ENCODE measurements around the gene HTT-AS. TPM values are rescaled to one million over a fixed set of nuclear protein-coding genes. Genes with fewer than 3 reads are reported as not detected.
A peak's percentile ranks its signal among the peaks of the same experiment; 100 is the strongest.
"Not testable (repeated sequence)": the region's sequence is repeated elsewhere in the genome, so short reads cannot be mapped to it uniquely, and the experiment has no call there.

HTT-AS gene
- total and polyA plus RNA-seq, 4 donors = not detected

DNA sequence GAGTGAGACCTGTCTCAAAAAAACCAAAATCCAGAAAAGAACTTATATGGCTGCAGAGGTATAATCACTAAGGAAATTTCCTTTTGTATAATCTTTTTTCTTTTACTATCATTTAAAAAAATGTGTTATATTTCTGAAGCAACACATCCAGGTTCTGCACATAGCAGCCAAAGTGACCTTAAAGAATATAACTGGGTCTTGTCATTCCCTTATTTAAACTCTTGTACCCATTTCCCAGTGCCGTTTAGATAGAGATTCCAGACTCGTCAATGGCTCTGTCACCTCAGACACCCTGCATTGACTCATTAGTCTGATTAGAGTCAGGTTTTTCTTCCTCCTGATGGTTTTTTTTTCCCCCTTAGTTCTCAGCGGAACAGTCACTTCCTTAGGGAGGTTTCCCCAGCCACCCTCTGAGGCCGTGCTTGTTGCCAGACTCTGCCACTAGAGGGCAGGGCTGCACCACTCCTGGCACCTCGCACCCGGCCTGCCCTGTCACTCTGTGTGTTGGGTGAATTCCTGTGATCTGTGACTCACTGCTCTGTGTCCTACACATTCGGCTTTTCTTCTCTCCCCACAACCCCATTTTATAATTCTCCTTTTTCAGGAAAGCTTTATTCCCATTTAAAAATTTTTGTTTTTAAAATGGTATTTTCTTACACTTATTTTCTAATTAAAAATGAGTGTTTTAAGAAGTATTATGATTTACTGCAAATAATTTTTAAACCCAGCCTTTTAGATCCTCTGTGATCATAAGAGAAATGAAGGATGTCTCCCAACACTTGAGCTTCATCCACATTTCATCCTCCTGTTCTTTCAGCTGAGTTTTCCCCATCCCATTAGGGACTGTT is 32.2 kb upstream of the HTT-AS start:
- Histone ChIP-seq H3K9ac (ENCODE audit: insufficient read depth in 1 of 2, low read length in 2 of 2) (no peak overlapping the region), H3K4me1 (ENCODE audit: control insufficient read depth in 5 of 5, insufficient read depth in 5 of 5, low read length in 5 of 5) (peaks cover 0 to 12% (median 0%) of the 10 kb centered on the region in 5 donors), H3K4me3 (no peak overlapping the region), H3K9me3 (ENCODE audit: control insufficient read depth in 4 of 4, insufficient read depth in 3 of 4, low read length in 3 of 4) (no peaks in the 10 kb centered on the region), H3K27ac (ENCODE audit: low read depth in 1 of 2, low read length in 1 of 2) (peak overlapping the region in 1 of 2 donors; percentile 46), H3K27me3 (ENCODE audit: control insufficient read depth in 3 of 3, insufficient read depth in 3 of 3, low read length in 2 of 3) (no peaks in the 10 kb centered on the region), H3K36me3 (ENCODE audit: control insufficient read depth in 4 of 4, insufficient read depth in 4 of 4, low read length in 4 of 4) (peaks cover 10 to 37% (median 20%) of the 10 kb centered on the region in 4 donors)
- ATAC-seq (ENCODE audit: insufficient read depth, low FRiP score) (peak; percentile 99), DNase-seq (peak; percentile 80 to 83 (median 82))
- TF ChIP-seq, protein P1, sequence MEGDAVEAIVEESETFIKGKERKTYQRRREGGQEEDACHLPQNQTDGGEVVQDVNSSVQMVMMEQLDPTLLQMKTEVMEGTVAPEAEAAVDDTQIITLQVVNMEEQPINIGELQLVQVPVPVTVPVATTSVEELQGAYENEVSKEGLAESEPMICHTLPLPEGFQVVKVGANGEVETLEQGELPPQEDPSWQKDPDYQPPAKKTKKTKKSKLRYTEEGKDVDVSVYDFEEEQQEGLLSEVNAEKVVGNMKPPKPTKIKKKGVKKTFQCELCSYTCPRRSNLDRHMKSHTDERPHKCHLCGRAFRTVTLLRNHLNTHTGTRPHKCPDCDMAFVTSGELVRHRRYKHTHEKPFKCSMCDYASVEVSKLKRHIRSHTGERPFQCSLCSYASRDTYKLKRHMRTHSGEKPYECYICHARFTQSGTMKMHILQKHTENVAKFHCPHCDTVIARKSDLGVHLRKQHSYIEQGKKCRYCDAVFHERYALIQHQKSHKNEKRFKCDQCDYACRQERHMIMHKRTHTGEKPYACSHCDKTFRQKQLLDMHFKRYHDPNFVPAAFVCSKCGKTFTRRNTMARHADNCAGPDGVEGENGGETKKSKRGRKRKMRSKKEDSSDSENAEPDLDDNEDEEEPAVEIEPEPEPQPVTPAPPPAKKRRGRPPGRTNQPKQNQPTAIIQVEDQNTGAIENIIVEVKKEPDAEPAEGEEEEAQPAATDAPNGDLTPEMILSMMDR (IDR thresholded peaks at IDR 0.05; ENCODE audit: control extremely low read depth, extremely low read depth) = peak; percentile 95
- WGBS, 2 donors = 2% methylated on average over 7 of the region's 7 CpGs

DNA sequence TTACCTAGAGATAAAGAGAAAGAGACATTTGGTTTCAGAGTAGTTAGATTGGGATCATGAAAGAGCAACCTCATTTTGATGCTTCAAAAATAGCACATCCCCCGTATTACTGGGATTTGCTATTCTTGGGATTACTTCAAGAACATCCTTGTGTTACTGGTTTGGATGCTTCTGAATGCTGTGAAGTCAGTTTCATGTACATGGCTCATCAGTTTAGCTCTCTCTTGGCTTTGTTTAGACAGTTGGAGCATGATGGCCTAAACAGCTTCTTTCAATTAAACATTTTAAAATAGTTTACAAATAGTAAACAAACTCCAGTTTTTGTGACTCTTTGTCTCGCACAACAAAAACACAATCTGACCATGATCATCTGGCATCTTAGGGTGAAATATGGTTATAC is 24.0 kb upstream of the HTT-AS start:
- DNase-seq = no peak
- Histone ChIP-seq H3K9me3 (ENCODE audit: control insufficient read depth in 4 of 4, insufficient read depth in 3 of 4, low read length in 3 of 4) (no peaks in the 10 kb centered on the region), H3K4me3 (no peak overlapping the region), H3K4me1 (ENCODE audit: control insufficient read depth in 5 of 5, insufficient read depth in 5 of 5, low read length in 5 of 5) (peaks cover 0 to 3% (median 0%) of the 10 kb centered on the region in 5 donors), H3K27ac (ENCODE audit: low read depth in 1 of 2, low read length in 1 of 2) (no peak overlapping the region), H3K27me3 (ENCODE audit: control insufficient read depth in 3 of 3, insufficient read depth in 3 of 3, low read length in 2 of 3) (no peaks in the 10 kb centered on the region), H3K9ac (ENCODE audit: insufficient read depth in 1 of 2, low read length in 2 of 2) (no peak overlapping the region), H3K36me3 (ENCODE audit: control insufficient read depth in 4 of 4, insufficient read depth in 4 of 4, low read length in 4 of 4) (peaks cover 9 to 28% (median 16%) of the 10 kb centered on the region in 4 donors)
- TF ChIP-seq, protein P1 (IDR thresholded peaks at IDR 0.05; ENCODE audit: control extremely low read depth, extremely low read depth) = no peak
- no peak for ATAC-seq (ENCODE audit: insufficient read depth, low FRiP score)
- 79 to 92% methylated on average over 2 of the region's 2 CpGs for WGBS, 2 donors

DNA sequence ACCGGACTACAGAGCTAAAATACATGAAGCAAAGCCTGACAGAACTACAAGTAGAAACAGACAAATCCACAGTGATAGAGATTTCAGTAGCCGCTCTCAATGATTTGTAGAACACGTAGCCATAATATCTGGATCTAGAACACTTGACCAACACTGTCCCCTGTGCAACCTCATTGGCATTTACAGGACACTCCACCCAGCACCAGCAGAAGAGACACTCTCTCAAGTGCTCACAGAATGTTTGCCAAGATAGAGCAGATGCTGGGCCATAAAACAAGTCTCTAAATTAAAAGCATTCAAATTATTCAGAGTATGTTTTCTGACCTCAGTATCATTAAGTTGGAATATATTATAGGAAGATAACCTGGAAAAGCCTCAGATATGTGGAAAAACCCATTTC is 21.9 kb upstream of the HTT-AS start:
- 94 to 95% methylated on average over 3 of the region's 3 CpGs for WGBS, 2 donors
- Histone ChIP-seq H3K9me3 (ENCODE audit: control insufficient read depth in 4 of 4, insufficient read depth in 3 of 4, low read length in 3 of 4) (no peaks in the 10 kb centered on the region), H3K4me3 (no peak overlapping the region), H3K4me1 (ENCODE audit: control insufficient read depth in 5 of 5, insufficient read depth in 5 of 5, low read length in 5 of 5) (no peaks in the 10 kb centered on the region), H3K27ac (ENCODE audit: low read depth in 1 of 2, low read length in 1 of 2) (no peak overlapping the region), H3K27me3 (ENCODE audit: control insufficient read depth in 3 of 3, insufficient read depth in 3 of 3, low read length in 2 of 3) (no peaks in the 10 kb centered on the region), H3K9ac (ENCODE audit: insufficient read depth in 1 of 2, low read length in 2 of 2) (no peak overlapping the region), H3K36me3 (ENCODE audit: control insufficient read depth in 4 of 4, insufficient read depth in 4 of 4, low read length in 4 of 4) (peaks cover 6 to 21% (median 17%) of the 10 kb centered on the region in 4 donors)
- TF ChIP-seq, protein P1 (IDR thresholded peaks at IDR 0.05; ENCODE audit: control extremely low read depth, extremely low read depth) = no peak
- no peak for DNase-seq
- ATAC-seq (ENCODE audit: insufficient read depth, low FRiP score) = no peak

DNA sequence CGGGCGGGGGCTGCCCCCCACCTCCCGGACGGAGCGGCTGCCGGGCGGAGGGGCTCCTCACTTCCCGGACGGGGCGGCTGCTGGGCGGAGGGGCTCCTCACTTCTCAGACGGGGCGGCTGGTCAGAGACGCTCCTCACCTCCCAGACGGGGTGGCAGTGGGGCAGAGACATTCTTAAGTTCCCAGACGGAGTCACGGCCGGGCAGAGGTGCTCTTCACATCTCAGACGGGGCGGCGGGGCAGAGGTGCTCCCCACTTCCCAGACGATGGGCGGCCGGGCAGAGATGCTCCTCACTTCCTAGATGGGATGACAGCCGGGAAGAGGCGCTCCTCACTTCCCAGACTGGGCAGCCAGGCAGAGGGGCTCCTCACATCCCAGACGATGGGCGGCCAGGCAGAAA is 20.4 kb upstream of the HTT-AS start:
- peaks cover 6 to 15% (median 11%) of the 10 kb centered on the region in 4 donors for H3K36me3 ChIP-seq (ENCODE audit: control insufficient read depth in 4 of 4, insufficient read depth in 4 of 4, low read length in 4 of 4)
- ATAC-seq (ENCODE audit: insufficient read depth, low FRiP score) = not testable (repeated sequence)

More for the DNA sequence above, 20.4 kb upstream of the HTT-AS start:
- not testable (repeated sequence) for H3K4me3 ChIP-seq; H3K27me3 ChIP-seq (ENCODE audit: control insufficient read depth in 3 of 3, insufficient read depth in 3 of 3, low read length in 2 of 3); H3K27ac ChIP-seq (ENCODE audit: low read depth in 1 of 2, low read length in 1 of 2); DNase-seq; H3K4me1 ChIP-seq (ENCODE audit: control insufficient read depth in 5 of 5, insufficient read depth in 5 of 5, low read length in 5 of 5); H3K9ac ChIP-seq (ENCODE audit: insufficient read depth in 1 of 2, low read length in 2 of 2); H3K9me3 ChIP-seq (ENCODE audit: control insufficient read depth in 4 of 4, insufficient read depth in 3 of 4, low read length in 3 of 4)
- 96 to 99% methylated on average over 28 of the region's 28 CpGs for WGBS, 2 donors
